Gastroesophageal sphincter (tissue), 3 donors: Measurements from ENCODE around the gene SLC25A13.

Experiments
- EP300 ChIP-seq: sonication (generic); formaldehyde crosslinking; IDR thresholded peaks from one replicate; pipeline ENCODE4 v1.6.1; 2017; ENCODE audit warnings: antibody characterized with exemption, mild to moderate bottlenecking
- POLR2A ChIP-seq, 2 donors: fragments of 450-650 bp; IDR thresholded peaks; one replicate each; pipeline ENCODE4 v1.6.1; 2017; ENCODE audit warnings: antibody characterized with exemption in 2 of 2, mild to moderate bottlenecking in 2 of 2, moderate library complexity in 1 of 2
- TF ChIP-seq, protein P1 (sequence below), 4 experiments: fragments of 200-600 bp in 2 of 4; fragments of 450-650 bp in 2 of 4; sonication (generic) in 1 of 4; IDR thresholded peaks; one replicate each; pipeline ENCODE4 v1.5.1; 2017 to 2019; ENCODE audit warnings: antibody characterized with exemption in 4 of 4, mild to moderate bottlenecking in 2 of 4, moderate library complexity in 2 of 4

DNA sequence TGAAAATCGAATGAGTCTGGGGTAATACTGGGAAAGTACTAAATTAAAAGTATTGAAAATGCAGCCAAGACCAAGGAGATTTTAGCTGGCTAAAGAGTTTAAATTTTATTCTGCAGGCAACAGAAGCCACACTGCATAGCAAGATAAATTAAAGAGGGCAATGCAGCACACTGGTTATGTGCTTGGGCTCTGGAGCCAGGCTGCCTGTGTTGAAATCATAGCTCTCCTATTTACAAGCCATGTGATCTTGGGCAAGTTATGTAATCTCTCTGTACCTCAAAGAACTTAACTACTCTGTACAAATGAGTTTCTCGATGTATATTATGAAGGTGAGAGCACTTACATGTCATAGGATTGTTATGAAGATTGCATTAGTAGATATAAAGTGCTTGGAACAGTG lies 9.9 kb downstream of the SLC25A13 start:
- TF ChIP-seq EP300 (no peak), POLR2A (IDR thresholded peaks at IDR 0.05) (no peak)
- TF ChIP-seq, protein P1, sequence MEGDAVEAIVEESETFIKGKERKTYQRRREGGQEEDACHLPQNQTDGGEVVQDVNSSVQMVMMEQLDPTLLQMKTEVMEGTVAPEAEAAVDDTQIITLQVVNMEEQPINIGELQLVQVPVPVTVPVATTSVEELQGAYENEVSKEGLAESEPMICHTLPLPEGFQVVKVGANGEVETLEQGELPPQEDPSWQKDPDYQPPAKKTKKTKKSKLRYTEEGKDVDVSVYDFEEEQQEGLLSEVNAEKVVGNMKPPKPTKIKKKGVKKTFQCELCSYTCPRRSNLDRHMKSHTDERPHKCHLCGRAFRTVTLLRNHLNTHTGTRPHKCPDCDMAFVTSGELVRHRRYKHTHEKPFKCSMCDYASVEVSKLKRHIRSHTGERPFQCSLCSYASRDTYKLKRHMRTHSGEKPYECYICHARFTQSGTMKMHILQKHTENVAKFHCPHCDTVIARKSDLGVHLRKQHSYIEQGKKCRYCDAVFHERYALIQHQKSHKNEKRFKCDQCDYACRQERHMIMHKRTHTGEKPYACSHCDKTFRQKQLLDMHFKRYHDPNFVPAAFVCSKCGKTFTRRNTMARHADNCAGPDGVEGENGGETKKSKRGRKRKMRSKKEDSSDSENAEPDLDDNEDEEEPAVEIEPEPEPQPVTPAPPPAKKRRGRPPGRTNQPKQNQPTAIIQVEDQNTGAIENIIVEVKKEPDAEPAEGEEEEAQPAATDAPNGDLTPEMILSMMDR (IDR thresholded peaks at IDR 0.05) = no peak
